ENCODE data around the gene GUCD1. TPM values are rescaled to one million over a fixed set of nuclear protein-coding genes. Genes with fewer than 3 reads are reported as not detected.

Gene GUCD1
- total RNA-seq, 4 donors from 2014 or later = 92.8 to 262 (median 144) TPM

DNA sequence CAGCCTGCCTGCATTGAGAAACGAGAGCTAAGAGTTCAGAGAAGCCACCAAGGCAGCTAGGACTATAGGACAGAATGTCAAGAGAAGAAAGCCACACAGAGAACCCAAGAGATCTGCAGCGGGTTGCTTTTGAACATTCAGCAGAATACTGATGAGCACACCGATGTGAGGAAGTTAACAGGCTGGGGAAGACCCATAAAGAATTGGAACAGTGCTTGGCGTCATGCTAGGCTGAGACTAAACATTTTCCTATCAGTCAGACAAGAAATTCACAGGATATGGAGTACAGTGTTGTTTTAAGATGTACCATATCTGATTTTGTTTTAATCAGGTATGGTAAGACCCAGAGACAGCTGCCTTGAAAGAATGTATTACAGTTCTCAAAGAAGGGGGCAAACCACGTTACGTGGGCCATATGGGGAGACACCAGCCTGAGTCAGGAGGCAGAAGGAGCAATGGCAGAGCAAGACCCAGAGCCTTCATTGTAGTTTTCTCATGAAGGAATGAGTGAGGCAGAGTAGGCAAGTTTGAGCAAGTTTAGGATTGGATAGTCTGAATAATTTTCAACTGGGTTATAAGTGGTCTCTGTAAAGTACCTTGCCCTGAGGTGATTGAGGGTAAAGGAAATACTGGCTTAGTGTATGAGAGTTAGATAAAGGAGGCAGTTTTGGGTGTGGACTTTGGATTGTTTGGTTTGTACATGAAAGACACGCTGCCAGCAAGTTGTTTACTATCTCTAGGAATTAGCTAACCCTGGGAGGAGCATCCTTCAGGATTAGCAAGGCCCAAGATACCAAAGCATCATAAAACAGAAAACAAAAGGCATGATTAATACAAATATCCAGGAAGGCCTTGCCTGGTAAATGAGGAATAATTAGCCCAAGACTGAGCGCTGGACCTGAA is 23.7 kb upstream of the GUCD1 start:
- TF ChIP-seq, protein P1, sequence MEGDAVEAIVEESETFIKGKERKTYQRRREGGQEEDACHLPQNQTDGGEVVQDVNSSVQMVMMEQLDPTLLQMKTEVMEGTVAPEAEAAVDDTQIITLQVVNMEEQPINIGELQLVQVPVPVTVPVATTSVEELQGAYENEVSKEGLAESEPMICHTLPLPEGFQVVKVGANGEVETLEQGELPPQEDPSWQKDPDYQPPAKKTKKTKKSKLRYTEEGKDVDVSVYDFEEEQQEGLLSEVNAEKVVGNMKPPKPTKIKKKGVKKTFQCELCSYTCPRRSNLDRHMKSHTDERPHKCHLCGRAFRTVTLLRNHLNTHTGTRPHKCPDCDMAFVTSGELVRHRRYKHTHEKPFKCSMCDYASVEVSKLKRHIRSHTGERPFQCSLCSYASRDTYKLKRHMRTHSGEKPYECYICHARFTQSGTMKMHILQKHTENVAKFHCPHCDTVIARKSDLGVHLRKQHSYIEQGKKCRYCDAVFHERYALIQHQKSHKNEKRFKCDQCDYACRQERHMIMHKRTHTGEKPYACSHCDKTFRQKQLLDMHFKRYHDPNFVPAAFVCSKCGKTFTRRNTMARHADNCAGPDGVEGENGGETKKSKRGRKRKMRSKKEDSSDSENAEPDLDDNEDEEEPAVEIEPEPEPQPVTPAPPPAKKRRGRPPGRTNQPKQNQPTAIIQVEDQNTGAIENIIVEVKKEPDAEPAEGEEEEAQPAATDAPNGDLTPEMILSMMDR (IDR thresholded peaks at IDR 0.05; ENCODE audit: low read depth) = no peak

DNA sequence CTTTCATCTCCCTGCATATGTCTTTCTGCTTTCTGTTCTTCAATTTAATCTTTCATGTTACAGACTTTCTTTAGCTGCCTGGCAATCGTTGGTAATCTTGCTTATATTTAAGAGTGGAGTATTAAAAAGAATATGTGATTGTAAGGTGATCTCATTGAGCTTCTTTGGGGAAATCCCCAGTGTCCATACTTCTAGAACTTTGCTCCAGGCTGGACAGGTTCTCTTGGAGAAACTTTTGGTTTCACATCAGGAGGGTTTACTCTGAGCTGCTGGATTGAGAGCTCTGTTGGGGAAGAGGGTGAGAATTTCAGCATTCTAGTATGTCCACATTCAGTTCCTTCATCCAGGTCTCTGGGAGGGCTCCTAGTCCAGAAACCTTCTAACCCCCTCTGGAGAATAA is 21.8 kb upstream of the GUCD1 start:
- TF ChIP-seq, protein P1 (IDR thresholded peaks at IDR 0.05; ENCODE audit: low read depth) = no peak

DNA sequence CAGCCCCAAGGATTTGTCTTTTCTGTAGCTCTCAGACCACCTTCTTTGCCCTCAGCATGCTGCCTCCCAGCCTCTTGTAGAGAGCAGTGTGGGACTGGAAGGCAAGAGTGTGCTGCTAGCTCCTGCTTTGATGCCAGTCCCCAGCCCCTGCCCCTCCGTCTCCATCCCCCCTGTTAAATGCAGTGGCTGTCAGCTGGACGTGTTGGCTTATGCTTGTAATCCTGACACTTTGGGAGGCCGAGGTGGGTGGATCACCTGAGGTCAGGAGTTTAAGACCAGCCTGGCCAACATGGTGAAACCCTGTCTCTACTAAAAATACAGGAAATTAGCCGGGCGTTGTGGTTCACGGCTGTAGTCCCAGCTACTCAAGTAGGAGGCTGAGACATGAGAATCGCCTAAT is 16.3 kb upstream of the GUCD1 start:
- TF ChIP-seq, protein P1 (IDR thresholded peaks at IDR 0.05; ENCODE audit: low read depth) = no peak

DNA sequence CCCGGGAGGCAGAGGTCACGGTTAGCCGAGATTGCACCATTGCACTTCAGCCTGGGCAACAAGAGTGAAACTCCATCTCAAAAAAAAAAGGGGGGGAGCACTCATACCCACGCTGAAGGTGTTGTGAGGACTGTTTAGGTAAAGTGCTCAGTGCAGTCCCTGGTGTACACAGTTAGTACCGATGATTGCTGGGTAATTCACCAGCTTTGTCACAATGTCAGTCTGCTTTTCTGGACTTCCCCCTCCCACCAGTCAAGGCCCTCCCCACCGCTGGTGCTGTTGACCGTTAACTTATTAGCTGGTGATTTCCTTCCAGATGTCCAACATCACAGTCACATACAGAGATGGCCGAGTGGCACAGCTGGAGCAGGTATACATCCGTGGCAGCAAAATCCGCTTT is 12.7 kb upstream of the GUCD1 start:
- TF ChIP-seq, protein P1 (IDR thresholded peaks at IDR 0.05; ENCODE audit: low read depth) = no peak

DNA sequence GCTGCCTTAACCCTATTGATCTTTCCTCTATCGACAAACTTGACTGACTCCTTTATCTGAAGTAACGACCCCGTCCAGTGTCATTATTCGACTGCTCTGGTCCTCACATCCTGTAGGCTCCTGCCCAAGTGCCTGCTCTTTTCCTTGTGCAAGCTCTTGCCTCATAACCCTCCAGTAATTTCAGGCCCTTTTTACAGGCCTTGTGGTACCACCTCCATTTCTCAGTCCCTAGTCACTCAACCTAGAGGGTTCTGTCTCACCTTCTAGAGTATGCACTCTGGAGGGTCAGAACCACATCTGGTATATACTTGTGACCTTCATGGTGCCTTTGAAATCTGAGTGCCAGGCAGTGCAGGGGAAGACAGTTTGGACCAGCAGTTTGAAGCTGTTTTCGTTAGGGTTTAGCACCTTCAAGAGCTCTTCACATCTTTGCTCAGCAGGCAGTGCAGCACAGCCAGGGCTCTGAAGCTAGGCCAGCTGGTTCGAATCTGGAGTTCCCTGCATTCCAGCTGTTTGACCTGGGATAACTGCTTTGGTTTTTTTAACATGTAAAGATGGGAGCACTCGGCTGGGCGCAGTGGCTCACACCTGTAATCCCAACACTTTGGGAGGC is 12.1 kb upstream of the GUCD1 start:
- TF ChIP-seq, protein P1 (IDR thresholded peaks at IDR 0.05; ENCODE audit: low read depth) = no peak

DNA sequence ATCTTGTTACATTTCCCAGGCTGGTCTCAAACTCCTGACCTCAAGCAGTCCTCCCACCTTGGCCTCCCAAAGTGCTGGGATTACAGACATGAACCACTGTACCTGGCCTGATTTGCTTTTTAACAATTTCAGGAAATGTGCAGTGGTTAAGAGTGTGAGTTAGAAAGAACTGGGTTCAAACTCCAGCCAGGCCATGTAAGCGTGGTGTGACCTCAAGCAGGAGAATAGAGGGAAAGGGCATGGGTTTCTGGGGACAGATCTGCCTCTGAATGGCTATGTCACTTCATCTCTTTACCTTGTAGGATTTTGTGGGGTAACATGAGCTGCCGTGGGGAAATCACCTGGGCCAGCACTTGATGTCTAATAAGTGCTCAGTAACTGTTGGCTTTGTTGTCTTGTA is 10.1 kb upstream of the GUCD1 start:
- TF ChIP-seq, protein P1 (IDR thresholded peaks at IDR 0.05; ENCODE audit: low read depth) = no peak

DNA sequence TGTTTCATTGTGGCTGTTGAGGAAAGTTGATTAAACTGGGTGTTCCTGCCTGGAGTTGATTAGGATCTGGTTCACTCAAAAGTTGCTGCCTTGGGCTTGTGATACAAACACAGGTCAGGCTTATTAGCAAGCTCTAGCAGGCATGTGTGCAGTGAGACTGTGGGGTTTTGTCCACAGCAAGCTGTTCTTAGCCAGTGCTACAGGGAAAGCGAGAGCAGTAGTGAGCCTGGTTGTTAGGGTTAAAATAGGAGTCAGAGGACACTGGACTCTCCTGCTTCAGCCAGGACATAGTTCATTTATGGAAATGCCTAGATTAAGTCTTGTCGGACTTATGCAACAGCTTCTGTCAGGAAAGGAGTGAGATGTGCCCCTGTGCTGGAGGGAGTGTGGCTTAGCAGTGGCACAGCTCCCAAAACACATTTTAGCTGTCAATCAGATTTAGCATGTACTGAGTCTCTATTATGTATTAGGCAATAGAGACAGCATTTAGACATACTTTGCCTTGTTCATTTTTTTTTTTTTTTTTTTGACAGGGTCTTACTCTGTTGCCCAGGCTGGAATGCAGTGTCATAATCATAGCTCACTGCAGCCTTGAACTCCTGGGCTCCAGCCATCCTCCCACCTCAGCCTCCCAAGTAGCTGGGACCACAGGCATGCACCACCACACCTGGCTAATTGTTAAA is 9.6 kb upstream of the GUCD1 start:
- TF ChIP-seq, protein P1 (IDR thresholded peaks at IDR 0.05; ENCODE audit: low read depth) = no peak
